Upper lobe of right lung (tissue), 1 donor: ENCODE measurements around the gene CACNA2D4. TPM values are rescaled to one million over a fixed set of nuclear protein-coding genes. Genes with fewer than 3 reads are reported as not detected.

Experiments used
- ATAC-seq: fragments of 200-7000 bp; cut with Tn5 transposase; one replicate; pipeline ENCODE4 v1.9.1; 2020; ENCODE audit warnings: mild to moderate bottlenecking, moderate library complexity
- DNase-seq: peaks from one replicate; pipeline ENCODE4 v3.0.0-alpha.2; 2020
- H3K27ac ChIP-seq: fragments of 200-600 bp; one replicate; pipeline ENCODE4 v1.8.0; 2022
- H3K27me3 ChIP-seq: fragments of 200-600 bp; one replicate; pipeline ENCODE4 v1.8.0; 2022; ENCODE audit warnings: mild to moderate bottlenecking
- H3K36me3 ChIP-seq: fragments of 200-600 bp; one replicate; pipeline ENCODE4 v1.8.0; 2022
- H3K4me1 ChIP-seq: fragments of 200-600 bp; one replicate; pipeline ENCODE4 v1.8.0; 2022
- H3K4me3 ChIP-seq: fragments of 200-600 bp; one replicate; pipeline ENCODE4 v1.8.0; 2022; ENCODE audit warnings: mild to moderate bottlenecking
- H3K9me3 ChIP-seq: fragments of 200-600 bp; one replicate; pipeline ENCODE4 v1.8.0; 2022
- intact Hi-C: fragments of 100-400 bp; cut with DNase I; formaldehyde crosslinking; loops from one replicate; pipeline ENCODE4 v1.11.0; 2022
- total RNA-seq: library from RNA; stranded (reverse); fragmentation: NEBNext Ultra II Directional; extraction: Animal tissue kit (Norgen Biotek cat#: 25700); gene quantifications from one replicate; pipeline ENCODE4 v1.2.1, GENCODE V29; 2021
- TF ChIP-seq, protein P1 (sequence below): fragments of 200-600 bp; IDR thresholded peaks from one replicate; pipeline ENCODE4 v1.8.0; 2022; ENCODE audit warnings: antibody characterized with exemption
- donor health status: DM: no; HTN: yes; CAD: no; lungs with severe emphysema.

The CACNA2D4 gene
- total RNA-seq, 1 donor from 2014 or later = 5.5 TPM

DNA sequence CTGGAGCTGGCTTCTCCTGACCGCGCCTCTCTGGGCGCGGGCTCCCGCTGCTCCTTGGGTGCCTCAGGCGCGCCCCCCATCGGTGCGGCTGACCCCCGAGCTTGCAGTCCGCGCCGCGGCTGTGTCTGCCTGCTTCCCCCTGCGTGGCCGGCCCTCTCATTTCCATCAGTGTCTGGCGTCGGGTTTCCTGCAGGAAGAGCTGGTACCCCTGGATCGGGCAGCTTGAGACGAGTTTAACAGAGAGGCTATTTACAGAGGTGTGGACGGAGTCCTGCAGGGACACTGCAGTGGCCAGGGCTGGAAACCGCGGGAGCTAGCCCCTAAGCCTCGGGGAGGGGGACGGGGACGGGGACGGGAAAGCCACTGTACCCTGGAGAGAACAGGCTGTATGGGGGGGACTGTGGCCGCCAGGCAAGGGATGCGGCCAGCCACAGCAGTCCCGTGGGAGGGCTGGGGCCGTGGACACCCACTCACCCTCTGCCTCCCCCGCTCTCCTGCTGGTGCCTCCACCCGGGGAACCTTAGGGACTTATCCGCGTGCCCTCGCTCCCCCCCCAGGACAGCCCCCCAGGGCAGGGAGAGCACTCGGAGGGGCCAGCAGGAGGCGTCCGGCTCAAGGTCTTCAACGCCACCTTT, 3.7 kb upstream of the CACNA2D4 start:
- no peak for DNase-seq

DNA sequence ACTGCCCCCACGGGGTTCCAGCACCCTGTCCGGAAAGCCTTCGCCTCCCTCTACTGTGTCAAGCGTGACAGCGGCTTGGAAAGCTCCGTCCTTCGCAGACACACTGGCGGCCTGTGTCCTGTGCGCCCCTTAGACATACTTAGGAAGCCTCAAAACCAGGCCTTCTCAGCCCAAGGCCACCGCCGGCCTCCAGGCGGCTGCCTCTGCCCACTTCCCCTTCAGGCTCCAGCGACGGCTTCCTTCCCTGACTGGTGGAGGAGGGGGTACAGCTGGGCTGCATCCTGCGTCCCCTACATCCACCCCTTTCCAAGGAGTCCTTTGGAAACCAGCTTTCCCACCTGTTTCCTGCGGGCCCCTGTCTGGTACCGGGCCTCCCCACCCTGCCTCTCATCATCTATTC, 2.5 kb upstream of the CACNA2D4 start:
- Histone ChIP-seq H3K27ac (no peak overlapping the region), H3K4me3 (no peak overlapping the region), H3K9me3 (no peaks in the 10 kb centered on the region), H3K36me3 (no peaks in the 10 kb centered on the region), H3K27me3 (no peaks in the 10 kb centered on the region), H3K4me1 (no peaks in the 10 kb centered on the region)
- intact Hi-C loops = no loop called here
- DNase-seq (peak; percentile 73), ATAC-seq (peak; percentile 65)
- TF ChIP-seq, protein P1, sequence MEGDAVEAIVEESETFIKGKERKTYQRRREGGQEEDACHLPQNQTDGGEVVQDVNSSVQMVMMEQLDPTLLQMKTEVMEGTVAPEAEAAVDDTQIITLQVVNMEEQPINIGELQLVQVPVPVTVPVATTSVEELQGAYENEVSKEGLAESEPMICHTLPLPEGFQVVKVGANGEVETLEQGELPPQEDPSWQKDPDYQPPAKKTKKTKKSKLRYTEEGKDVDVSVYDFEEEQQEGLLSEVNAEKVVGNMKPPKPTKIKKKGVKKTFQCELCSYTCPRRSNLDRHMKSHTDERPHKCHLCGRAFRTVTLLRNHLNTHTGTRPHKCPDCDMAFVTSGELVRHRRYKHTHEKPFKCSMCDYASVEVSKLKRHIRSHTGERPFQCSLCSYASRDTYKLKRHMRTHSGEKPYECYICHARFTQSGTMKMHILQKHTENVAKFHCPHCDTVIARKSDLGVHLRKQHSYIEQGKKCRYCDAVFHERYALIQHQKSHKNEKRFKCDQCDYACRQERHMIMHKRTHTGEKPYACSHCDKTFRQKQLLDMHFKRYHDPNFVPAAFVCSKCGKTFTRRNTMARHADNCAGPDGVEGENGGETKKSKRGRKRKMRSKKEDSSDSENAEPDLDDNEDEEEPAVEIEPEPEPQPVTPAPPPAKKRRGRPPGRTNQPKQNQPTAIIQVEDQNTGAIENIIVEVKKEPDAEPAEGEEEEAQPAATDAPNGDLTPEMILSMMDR = no peak

More for the DNA sequence above, 3.7 kb upstream of the CACNA2D4 start:
- TF ChIP-seq, protein P1 = no peak
- Histone ChIP-seq H3K4me1 (no peaks in the 10 kb centered on the region), H3K9me3 (no peaks in the 10 kb centered on the region), H3K36me3 (no peaks in the 10 kb centered on the region), H3K4me3 (no peak overlapping the region), H3K27me3 (no peaks in the 10 kb centered on the region), H3K27ac (no peak overlapping the region)
- intact Hi-C loops = no loop called here
- ATAC-seq = no peak

DNA sequence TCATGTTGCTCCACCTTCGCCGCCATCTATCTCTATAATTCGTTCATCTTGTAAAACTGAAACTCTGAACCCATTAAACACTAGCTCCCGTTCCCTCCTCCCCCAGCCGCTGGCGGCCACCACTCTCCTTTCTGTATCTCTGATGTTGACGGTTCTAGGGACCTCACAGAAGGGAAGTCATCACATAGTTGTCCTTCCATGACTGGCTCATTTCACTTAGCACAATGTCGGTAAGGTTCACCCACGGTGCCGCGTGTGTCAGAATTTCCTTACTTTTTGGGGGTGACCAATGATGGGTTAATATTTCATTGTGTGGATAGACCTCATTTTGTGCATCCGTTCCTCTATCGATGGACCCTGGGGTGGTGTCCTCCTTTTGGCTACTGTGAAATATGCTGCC, 2.0 kb upstream of the CACNA2D4 start:
- no peaks in the 10 kb centered on the region for H3K9me3 ChIP-seq
- no peak for ATAC-seq
- no peak overlapping the region for H3K4me3 ChIP-seq
- TF ChIP-seq, protein P1 = no peak
- no peaks in the 10 kb centered on the region for H3K27me3 ChIP-seq
- H3K36me3 ChIP-seq = no peaks in the 10 kb centered on the region
- no peaks in the 10 kb centered on the region for H3K4me1 ChIP-seq
- no peak for DNase-seq
- intact Hi-C loops = no loop called here
- no peak overlapping the region for H3K27ac ChIP-seq

DNA sequence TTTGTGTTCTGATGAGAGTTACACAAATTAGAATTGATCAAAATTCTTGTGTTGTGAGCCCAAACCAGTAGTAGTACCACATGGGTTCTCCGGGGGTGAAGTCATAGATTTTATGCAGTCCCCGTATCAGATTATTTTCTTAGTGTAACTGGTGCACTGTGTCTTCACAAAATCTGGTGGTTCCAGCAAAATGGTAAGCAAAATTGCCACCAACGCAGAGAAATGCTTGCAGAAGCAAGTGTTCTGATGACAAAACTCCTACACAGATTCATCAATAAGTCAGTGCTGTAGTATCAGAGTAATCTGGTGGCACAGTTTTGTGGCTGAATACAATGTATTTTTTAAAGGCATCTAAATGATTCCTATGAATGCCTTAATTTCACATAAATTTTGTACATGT, 1.3 kb upstream of the CACNA2D4 start:
- intact Hi-C loops = no loop called here
- Histone ChIP-seq H3K36me3 (no peaks in the 10 kb centered on the region), H3K9me3 (no peaks in the 10 kb centered on the region), H3K4me3 (no peak overlapping the region), H3K27ac (no peak overlapping the region), H3K27me3 (no peaks in the 10 kb centered on the region), H3K4me1 (no peaks in the 10 kb centered on the region)
- no peak for DNase-seq
- ATAC-seq = no peak
- TF ChIP-seq, protein P1 = no peak

DNA sequence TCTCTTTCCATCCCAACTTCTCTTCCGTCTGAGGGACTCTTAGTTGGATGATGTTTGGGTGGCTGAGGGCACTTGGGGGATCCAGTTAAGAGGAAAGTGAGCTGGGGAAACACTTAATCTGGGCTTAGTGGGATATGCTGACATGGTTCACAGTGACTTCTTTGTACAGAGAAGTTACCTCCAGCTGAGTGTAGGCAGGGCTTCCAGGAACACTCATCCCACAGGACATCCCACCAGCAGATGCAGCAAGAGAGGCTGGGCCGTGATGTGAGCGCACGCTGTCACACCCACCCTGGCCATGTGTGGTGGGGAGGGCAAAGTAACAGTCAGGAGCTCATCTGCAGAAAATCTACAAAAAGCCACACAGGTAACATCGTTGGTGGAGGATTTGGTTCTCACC, 832 bp upstream of the CACNA2D4 start:
- intact Hi-C loops = no loop called here
- TF ChIP-seq, protein P1 = no peak
- ATAC-seq (no peak), DNase-seq (no peak)
- H3K27me3 ChIP-seq = no peaks in the 10 kb centered on the region
- H3K36me3 ChIP-seq = no peaks in the 10 kb centered on the region
- no peaks in the 10 kb centered on the region for H3K9me3 ChIP-seq
- no peak overlapping the region for H3K27ac ChIP-seq
- peak overlapping the region; percentile 10 for H3K4me3 ChIP-seq
- no peaks in the 10 kb centered on the region for H3K4me1 ChIP-seq

DNA sequence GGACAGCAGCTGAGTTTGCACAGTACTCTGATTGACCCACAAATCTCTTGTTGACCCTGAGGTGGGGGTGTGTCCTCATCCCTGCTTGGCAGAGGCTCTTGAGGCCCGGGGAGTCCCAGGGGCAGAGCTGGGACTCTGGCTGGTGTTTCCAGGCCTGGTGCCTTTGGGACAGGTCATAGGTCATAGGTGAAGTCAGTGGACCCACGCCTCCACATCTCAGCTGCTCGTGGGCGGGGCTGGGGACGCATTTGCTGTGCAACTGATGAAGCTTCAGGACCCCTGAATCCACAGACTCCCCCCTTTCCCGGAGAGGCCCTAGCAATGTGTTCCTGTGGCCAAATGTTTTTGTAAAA, 408 bp upstream of the CACNA2D4 start:
- Histone ChIP-seq H3K27ac (peak overlapping the region; percentile 81), H3K9me3 (no peaks in the 10 kb centered on the region), H3K4me3 (peak overlapping the region; percentile 40), H3K4me1 (no peaks in the 10 kb centered on the region), H3K27me3 (no peaks in the 10 kb centered on the region), H3K36me3 (no peaks in the 10 kb centered on the region)
- TF ChIP-seq, protein P1 = no peak
- intact Hi-C loops = no loop called here
- DNase-seq (no peak), ATAC-seq (no peak)
